GM18520 (cell line): ENCODE results near the gene CAMTA2.
A peak's percentile ranks its signal among the peaks of the same experiment; 100 is the strongest.

ENCODE experiments used
- ATAC-seq: cut with Tn5 transposase; IDR thresholded peaks from one replicate; pipeline ENCODE4 v1.9.1; 2021; ENCODE audit not compliant: unreplicated experiment

CAMTA2 gene

GRCh38 chr17:4968486-4969046 lies 18.9 kb downstream of the CAMTA2 start:
- ATAC-seq, result no peak

GRCh38 chr17:4967539-4968485 lies 19.7 kb downstream of the CAMTA2 start, which contains the start of gene SPAG7:
SPAG7 (minus strand) TSS chr17:4967817; CDS start chr17:4967804, 13 bp downstream.
- peak; percentile 48 for ATAC-seq

- ATAC-seq, result peak; percentile 68
These were observed 20.5 kb downstream of the CAMTA2 start for GRCh38 chr17:4966844-4967538.

- no peak for ATAC-seq
These were observed 22.0 kb downstream of the CAMTA2 start for GRCh38 chr17:4965311-4965986.

- ATAC-seq, result no peak
These were observed 27.1 kb downstream of the CAMTA2 start for GRCh38 chr17:4960279-4960922.

GRCh38 chr17:4959261-4959965 lies 28.1 kb downstream of the CAMTA2 start:
- ATAC-seq, result no peak

- ATAC-seq, result no peak
These were observed 29.4 kb downstream of the CAMTA2 start for GRCh38 chr17:4958102-4958501.

- no peak for ATAC-seq
These were observed 30.9 kb downstream of the CAMTA2 start for GRCh38 chr17:4956493-4957061.

GRCh38 chr17:4955091-4955490 lies 32.4 kb downstream of the CAMTA2 start:
- no peak for ATAC-seq

GRCh38 chr17:4953451-4953961 lies 34.0 kb downstream of the CAMTA2 start:
- no peak for ATAC-seq

- no peak for ATAC-seq
These were observed 36.0 kb downstream of the CAMTA2 start for GRCh38 chr17:4951486-4951885.

- ATAC-seq, result no peak
These were observed 36.7 kb downstream of the CAMTA2 start, which contains the start of gene ENO3 for GRCh38 chr17:4950746-4951204. ENO3 (plus strand) TSS chr17:4951119; CDS start chr17:4951830, 711 bp downstream.

GRCh38 chr17:4950075-4950745 lies 37.3 kb downstream of the CAMTA2 start:
- ATAC-seq, result no peak

GRCh38 chr17:4949321-4950074 lies 38.0 kb downstream of the CAMTA2 start:
- ATAC-seq, result peak; percentile 31

- peak; percentile 16 for ATAC-seq
These were observed 38.5 kb downstream of the CAMTA2 start for GRCh38 chr17:4948931-4949320.

GRCh38 chr17:4948166-4948930 lies 39.1 kb downstream of the CAMTA2 start, which contains the start of gene PFN1:
PFN1 (minus strand) TSS chr17:4948530; CDS start chr17:4948394, 136 bp downstream.
- ATAC-seq, result no peak
